C4-2B (cell line): Measurements from ENCODE around the gene ZNF79.

Source experiments
- CTCF ChIP-seq: fragments of 450-650 bp; conservative IDR thresholded peaks from 2 replicates; pipeline ENCODE4 v1.5.1; 2017; ENCODE audit warnings: mild to moderate bottlenecking
- ZFX ChIP-seq: fragments of 450-650 bp; IDR thresholded peaks from 2 replicates; pipeline ENCODE4 v1.6.1; 2017

- no peak for TF ChIP-seq CTCF
- TF ChIP-seq ZFX, result no peak
Measured at GRCh38 chr9:127405344-127406125, 18.6 kb upstream of the ZNF79 start.
